HG03571 (cell line): ENCODE results near the gene RPS18.
A peak's percentile ranks its signal among the peaks of the same experiment; 100 is the strongest.

ENCODE experiments used
- ATAC-seq: cut with Tn5 transposase; IDR thresholded peaks from one replicate; pipeline ENCODE4 v1.9.1; 2021; ENCODE audit not compliant: unreplicated experiment

Gene RPS18

DNA sequence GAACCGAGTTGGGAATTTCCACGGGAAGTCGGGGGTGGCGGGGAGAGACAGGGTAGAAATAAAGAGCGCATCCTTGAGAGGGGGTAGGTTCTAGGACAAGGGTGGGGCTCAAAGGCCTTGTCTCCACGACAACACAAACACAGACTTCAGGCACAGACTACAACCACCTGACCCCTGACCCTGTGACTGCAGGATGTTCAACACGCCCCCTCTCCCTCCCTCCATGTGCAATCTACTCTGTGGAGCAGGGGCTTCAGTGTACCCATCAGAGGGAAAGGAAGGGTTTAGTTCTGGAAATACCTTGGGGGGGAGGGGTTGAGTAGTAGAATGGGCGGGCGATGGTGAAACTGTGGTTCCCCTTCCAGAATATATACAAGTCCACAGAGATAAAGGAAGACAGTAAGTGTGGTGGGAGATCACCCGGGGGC is 42.7 kb downstream of the RPS18 start:
- no peak for ATAC-seq

DNA sequence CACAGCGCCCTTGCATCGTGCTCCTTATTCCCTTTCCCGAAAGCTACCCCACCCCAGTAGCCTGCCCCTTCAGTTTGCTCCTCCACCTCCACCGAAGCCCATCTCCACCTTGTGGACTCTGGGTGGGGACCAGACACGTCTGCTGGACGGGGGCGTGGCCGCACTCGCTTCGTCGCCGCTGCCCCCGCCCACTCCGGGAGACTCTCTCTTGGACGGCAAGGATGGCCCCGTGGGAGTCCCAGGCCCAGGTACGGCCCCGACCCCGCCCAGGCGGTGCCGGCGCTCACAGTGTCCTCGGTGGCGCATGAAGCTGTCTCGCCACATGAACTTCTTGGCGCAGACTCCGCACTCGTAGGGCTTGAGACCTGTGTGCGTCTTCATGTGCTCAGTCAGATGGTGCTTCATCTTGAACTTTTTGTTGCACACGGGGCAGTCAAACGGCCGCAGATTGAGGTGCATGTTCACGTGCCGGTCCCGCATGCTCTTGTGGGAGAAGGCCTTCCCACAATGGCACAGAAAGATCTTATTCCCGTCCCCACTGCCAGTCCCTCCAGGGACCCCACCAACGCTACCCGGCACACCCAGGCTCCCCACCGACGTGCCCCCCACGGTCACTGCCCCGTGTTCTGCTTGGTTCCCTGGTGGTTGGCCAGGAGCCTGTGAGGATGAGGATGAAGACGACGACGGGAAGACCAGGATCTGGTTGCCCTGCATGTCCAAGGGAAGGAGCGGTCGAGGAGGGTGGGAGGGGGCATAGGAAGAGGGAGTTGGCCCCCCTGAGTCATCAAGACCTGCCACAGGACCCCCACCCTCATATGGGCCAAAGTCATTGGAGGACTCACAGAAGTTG is 43.3 kb downstream of the RPS18 start:
- ATAC-seq, result no peak

DNA sequence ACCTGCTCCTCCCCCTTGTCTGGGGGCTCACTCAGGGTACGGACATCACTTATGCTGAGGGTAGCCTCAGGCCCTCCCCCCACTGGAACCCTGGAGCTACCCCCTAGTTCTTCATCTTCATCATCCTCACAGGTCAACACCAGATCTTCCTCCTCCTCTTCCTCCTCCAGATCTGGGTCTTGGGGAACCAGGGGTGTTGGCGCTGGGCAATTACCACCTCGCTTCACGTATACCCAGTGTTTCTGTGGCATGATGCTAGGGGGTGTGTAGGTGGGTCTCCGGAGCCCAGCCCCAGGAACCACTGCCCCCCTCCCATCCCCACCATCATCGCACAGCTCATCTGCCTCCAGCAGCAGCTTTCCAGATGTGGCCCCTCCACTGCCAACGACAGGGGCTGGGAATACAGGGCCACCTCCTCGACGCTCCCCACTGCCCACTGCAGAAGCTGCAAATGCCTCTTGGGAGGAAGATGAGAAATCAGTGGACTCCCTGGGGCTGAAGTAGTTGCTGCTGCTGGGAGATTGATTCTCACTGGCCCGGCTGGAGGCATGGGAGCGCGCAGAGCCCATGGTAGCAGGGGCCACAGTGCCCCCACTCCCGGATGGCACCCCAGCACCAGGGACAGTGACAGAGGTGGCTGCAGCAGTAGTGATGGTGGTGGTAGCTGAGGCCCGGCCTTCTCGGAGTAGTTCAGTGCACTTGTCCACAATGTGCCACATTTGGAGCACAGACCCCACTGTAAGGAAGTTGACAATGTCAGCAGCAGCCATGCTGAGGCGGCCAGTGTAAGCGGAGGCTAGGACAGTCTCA is 44.1 kb downstream of the RPS18 start:
- no peak for ATAC-seq

DNA sequence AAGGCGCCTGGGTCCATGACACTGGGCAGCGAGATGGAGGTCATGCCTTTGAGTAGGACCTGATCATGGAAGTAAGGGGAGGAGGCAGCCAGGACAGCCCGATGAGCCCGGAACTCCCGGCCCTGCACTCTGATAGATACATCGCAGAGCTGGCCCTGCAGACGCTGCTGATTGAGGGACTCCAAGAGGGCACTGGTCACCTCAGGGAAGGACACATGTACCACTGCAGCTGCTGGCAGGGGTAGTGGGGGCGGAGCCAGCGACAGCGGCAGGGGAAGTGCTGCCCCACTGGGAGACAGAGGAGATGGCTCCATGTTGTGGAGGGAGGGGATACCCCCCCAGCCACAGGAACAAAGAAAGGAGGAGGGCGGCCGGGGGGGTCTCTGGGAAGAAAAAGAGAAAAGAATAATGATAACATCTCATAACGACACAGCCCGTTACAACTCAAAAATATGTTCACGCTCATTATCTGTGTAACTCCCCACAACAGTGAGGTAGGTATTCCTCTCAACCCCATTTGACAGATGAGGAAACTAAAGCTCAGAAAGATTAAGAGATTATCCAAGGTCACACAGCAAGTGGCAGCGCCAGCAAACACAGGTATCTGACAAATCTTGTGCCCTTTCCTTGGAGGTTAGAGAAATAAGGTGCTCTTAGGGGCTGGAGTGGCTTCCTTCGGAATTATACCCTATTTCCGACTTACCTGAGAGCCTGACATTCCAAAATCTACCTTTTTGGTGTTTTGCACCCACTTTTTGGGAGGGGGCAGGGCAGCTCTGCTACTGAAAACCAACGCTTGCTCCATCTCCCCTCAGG is 44.9 kb downstream of the RPS18 start:
- ATAC-seq, result no peak

DNA sequence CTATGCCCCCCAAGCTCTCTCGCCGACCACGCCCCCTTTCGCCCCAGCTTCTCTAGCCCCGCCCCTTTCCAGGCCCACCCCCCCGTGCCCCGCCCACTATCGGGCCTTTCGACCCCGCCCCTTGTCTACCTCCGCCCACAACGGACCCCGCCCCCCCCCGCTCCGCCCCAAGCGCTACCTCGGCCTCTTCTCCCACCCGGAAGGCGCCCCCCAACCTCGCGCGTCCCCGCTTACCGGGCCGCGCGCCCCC is 45.5 kb downstream of the RPS18 start:
- ATAC-seq, result no peak

DNA sequence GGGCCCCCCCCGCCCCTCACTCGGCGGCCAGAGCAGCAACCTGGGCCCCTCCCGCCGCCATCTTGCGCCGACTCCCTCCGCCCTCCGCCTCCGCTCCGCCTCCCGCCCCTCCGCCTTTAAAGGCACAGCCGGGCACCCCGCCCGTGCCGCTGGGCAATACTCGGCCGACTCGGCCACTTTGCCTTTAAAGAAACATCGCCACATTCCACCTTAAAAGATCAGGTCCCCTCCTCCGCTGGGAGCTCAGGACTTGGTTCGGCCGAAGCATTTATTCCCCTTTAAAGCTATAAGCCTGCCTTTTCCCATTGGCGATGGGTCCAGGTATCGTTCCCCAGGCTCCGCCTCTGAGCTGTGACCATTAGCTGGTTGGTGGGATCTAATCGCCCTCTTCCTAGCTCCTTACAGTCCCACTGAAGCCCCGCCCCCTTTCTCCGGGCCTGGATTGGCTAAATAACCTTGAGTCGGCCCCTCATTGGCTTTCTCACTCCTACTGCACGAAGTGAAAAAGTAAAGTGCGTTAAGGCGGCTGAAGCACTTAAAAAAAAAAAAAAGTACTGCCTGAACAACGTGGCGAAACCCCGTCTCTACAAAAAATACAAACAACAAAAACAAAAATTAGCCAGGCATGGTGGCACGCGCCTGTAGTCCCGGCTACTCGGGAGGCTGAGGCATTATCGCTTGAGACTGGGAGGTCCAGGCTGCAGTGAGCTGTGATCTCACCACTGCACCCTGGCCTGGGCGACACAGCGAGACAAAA is 46.0 kb downstream of the RPS18 start, which contains the start of gene ZBTB22:
Gene ZBTB22 (minus strand): TSS at position 76 of the 757 bp plus-strand sequence. CDS start 828 bp downstream, outside the sequence.
- peak; percentile 36 for ATAC-seq

DNA sequence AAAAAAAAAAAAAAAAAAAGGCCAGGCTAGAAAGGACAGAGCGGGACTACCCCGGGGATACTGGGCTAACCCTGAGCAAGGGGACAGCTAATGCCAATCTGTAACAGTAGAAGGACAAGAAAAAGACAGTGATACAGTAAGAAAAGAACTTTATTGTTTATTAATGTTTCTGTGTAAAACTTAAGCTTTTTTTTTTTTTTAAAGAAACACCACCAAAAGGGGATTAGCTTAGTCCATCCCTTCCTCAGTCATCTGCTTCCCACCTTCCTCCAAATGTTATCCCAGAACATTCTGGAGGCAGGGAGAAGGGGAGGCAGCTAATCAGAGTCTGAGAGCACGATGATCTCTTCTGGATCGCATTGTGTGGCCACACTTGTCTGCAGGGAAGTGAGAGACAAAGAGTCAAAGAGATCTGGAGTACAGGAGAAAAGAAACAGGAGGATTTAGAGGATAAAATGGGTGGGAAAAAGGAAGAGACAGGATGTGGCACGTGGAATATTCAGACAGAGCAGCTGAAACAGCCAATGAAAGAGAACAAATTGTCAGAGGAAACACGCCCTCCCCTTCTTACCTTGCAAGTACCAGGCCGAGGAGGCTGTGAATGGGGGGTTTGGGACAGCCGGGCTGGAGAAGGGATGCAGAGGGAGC is 46.7 kb downstream of the RPS18 start:
- ATAC-seq, result no peak

DNA sequence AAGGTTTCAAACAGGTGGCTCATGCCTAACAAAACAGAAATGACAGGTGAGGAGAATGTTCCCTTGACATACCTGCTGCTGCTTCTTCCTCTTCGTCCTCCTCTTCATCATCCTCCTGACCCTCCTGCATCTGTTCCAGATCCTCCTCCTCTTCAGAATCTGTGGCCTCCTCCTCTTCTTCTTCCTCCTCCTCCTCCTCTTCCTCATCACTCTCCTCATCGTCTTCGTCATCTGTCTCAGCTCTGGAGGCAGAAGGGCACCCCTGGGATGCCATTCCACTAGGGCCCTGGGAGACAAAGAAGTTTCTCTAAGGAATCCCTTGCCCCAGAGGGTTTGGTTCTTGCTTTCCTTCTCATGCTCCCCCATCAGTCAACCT is 48.1 kb downstream of the RPS18 start:
- ATAC-seq, result no peak

DNA sequence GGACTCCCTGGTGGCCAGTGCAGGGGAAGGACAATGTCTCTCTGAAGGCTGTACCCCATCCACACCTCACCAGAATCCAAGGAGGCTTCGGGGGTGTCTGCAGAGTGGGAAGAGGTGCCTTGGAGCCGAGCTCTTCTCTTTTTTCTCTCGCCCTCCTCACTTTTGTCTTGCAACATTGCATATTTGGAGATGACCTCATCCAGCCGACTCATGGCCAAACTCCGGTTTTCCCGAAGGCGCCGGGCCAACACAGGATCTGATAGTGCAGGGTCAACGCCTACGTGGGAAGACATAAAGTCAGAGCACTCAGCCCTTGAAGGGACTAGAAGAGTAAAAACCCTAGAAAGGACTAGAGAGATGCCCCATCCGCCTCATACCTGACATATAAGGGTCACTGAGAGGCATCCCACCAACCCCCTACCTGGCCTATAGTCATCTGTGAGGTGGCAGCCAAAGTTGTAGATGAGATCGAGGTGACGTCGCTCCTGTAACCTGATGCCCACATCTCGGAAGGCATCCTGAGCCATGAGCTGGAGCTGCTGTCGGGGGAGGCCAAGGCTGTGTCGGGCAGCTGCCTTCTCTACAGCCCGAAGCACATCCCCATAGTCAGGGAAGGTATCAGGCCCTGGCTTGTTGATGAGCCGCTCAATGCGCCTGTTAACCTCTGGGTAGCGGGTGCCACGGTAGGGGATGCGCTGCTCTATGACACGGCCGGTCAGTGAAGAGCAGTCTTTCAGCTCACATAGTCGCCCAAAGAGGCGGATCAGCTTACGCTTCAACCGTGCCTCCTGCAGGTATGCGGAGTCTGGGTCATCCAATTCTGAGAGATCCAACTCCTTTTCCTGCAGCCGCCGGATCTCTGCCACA is 48.7 kb downstream of the RPS18 start:
- ATAC-seq, result no peak

DNA sequence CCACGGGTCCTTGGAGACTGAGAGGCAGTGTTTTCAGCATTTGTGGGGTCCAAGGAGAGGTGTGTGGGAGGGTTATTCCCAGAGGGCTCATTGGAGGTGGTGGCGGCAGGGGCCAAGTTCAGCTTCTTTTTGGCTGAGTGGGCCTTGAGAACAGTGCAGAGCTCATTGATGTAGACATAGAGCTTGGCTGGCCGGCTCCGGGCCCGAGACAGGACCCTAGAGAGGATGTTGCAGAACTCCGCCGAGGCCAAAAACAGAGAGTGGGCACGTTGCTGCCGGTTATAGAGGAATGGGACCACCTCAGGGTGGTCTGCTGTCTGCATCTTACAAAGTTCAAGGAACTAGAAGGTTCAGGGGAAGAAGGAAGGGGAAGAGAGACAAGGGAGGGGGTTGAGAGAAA is 49.4 kb downstream of the RPS18 start:
- no peak for ATAC-seq

DNA sequence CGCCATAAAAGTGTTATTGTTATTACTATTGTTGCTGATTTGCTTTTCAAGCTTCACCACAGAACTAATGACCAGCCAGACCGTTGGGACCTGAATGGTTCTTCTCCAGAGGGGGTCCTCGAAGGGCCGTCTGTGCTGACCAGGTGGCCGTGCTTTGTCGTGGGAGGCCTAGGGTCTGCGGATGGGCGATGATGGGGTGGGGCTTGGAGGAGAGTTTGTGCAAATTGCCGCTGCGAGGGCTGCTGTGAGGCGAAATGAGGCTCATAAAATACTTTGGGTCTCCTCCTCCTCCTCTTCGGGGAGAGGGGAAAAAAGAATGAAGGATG is 51.7 kb downstream of the RPS18 start:
- ATAC-seq, result no peak

DNA sequence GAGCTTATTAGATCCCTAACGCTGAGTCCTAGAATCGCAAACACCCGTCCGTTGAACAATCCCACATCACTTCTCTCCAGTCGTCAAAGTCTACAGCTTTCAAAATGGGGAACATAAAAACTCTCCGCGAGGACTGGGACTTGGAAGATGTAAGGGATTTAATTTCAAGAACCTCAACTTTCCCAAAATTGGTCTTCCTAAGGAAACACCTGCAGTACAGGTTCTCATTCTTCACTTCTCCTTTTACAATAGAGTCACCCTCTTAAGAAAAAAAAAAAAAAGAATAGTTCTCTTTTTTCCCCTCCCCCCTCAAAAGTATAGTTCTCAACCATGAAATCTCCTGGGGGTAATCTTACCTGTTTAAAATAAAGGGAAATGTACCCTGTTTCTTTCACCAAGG is 52.2 kb downstream of the RPS18 start:
- ATAC-seq, result no peak
